ENCODE results near the gene CETN1.

CETN1 gene

GRCh38 chr18:595068-595467, 14.9 kb downstream of the CETN1 start:
- ATAC-seq (replicated peaks; ENCODE audit: extremely low read depth, poor library complexity, severe bottlenecking) (no peak), DNase-seq (ENCODE audit: low spot score in 2 of 2) (no peak)
- peaks cover 2% of the 10 kb centered on the region for H3K36me3 Mint-ChIP-seq (ENCODE audit: insufficient read depth)
- H3K9me3 Mint-ChIP-seq, result no peaks in the 10 kb centered on the region
- H3K27me3 Mint-ChIP-seq, result peaks cover 38% of the 10 kb centered on the region
- H3K27ac Mint-ChIP-seq (ENCODE audit: low read depth), result no peak overlapping the region
- H3K4me3 Mint-ChIP-seq, result no peak overlapping the region
- no peaks in the 10 kb centered on the region for H3K4me1 Mint-ChIP-seq

GRCh38 chr18:595571-595970, 15.4 kb downstream of the CETN1 start:
- Mint-ChIP-seq H3K9me3 (no peaks in the 10 kb centered on the region), H3K27me3 (peaks cover 43% of the 10 kb centered on the region), H3K27ac (ENCODE audit: low read depth) (no peak overlapping the region), H3K36me3 (ENCODE audit: insufficient read depth) (peaks cover 2% of the 10 kb centered on the region), H3K4me1 (no peaks in the 10 kb centered on the region), H3K4me3 (no peak overlapping the region)
- ATAC-seq (replicated peaks; ENCODE audit: extremely low read depth, poor library complexity, severe bottlenecking) (no peak), DNase-seq (ENCODE audit: low spot score in 2 of 2) (no peak)

GRCh38 chr18:596288-596881, 16.2 kb downstream of the CETN1 start:
- ATAC-seq (replicated peaks; ENCODE audit: extremely low read depth, poor library complexity, severe bottlenecking) (peak; percentile 65), DNase-seq (ENCODE audit: low spot score in 2 of 2) (peak; percentile 11 to 25)
- Mint-ChIP-seq H3K36me3 (ENCODE audit: insufficient read depth) (peaks cover 2% of the 10 kb centered on the region), H3K9me3 (no peaks in the 10 kb centered on the region), H3K27ac (ENCODE audit: low read depth) (no peak overlapping the region), H3K4me3 (no peak overlapping the region), H3K27me3 (peaks cover 51% of the 10 kb centered on the region), H3K4me1 (no peaks in the 10 kb centered on the region)

GRCh38 chr18:598124-598589, 18.0 kb downstream of the CETN1 start:
- H3K4me3 Mint-ChIP-seq, result no peak overlapping the region
- no peak for DNase-seq (ENCODE audit: low spot score in 2 of 2)
- no peak overlapping the region for H3K27ac Mint-ChIP-seq (ENCODE audit: low read depth)
- H3K9me3 Mint-ChIP-seq, result no peaks in the 10 kb centered on the region
- ATAC-seq (replicated peaks; ENCODE audit: extremely low read depth, poor library complexity, severe bottlenecking), result no peak
- peaks cover 35% of the 10 kb centered on the region for H3K27me3 Mint-ChIP-seq
- peaks cover 2% of the 10 kb centered on the region for H3K36me3 Mint-ChIP-seq (ENCODE audit: insufficient read depth)
- H3K4me1 Mint-ChIP-seq, result no peaks in the 10 kb centered on the region

- Mint-ChIP-seq H3K27ac (ENCODE audit: low read depth) (no peak overlapping the region), H3K36me3 (ENCODE audit: insufficient read depth) (peaks cover 2% of the 10 kb centered on the region), H3K27me3 (peaks cover 28% of the 10 kb centered on the region), H3K9me3 (no peaks in the 10 kb centered on the region), H3K4me1 (no peaks in the 10 kb centered on the region), H3K4me3 (no peak overlapping the region)
- ATAC-seq (replicated peaks; ENCODE audit: extremely low read depth, poor library complexity, severe bottlenecking) (no peak), DNase-seq (ENCODE audit: low spot score in 2 of 2) (no peak)
Observed at GRCh38 chr18:600107-600506, 19.9 kb downstream of the CETN1 start.

- Mint-ChIP-seq H3K9me3 (no peaks in the 10 kb centered on the region), H3K4me1 (no peaks in the 10 kb centered on the region), H3K36me3 (ENCODE audit: insufficient read depth) (no peaks in the 10 kb centered on the region), H3K4me3 (no peak overlapping the region), H3K27ac (ENCODE audit: low read depth) (no peak overlapping the region), H3K27me3 (peaks cover 28% of the 10 kb centered on the region)
- DNase-seq (ENCODE audit: low spot score in 2 of 2) (no peak), ATAC-seq (replicated peaks; ENCODE audit: extremely low read depth, poor library complexity, severe bottlenecking) (no peak)
Observed at GRCh38 chr18:604771-605170, 24.6 kb downstream of the CETN1 start.

GRCh38 chr18:607930-608329, 27.8 kb downstream of the CETN1 start:
- no peak overlapping the region for H3K27ac Mint-ChIP-seq (ENCODE audit: low read depth)
- H3K4me1 Mint-ChIP-seq, result no peaks in the 10 kb centered on the region
- no peaks in the 10 kb centered on the region for H3K9me3 Mint-ChIP-seq
- DNase-seq (ENCODE audit: low spot score in 2 of 2), result no peak
- H3K27me3 Mint-ChIP-seq, result peaks cover 41% of the 10 kb centered on the region
- H3K36me3 Mint-ChIP-seq (ENCODE audit: insufficient read depth), result peaks cover 2% of the 10 kb centered on the region
- no peak overlapping the region for H3K4me3 Mint-ChIP-seq
- no peak for ATAC-seq (replicated peaks; ENCODE audit: extremely low read depth, poor library complexity, severe bottlenecking)

GRCh38 chr18:610214-610928, 30.2 kb downstream of the CETN1 start:
- no peak for DNase-seq (ENCODE audit: low spot score in 2 of 2)
- Mint-ChIP-seq H3K36me3 (ENCODE audit: insufficient read depth) (peaks cover 2% of the 10 kb centered on the region), H3K4me3 (no peak overlapping the region), H3K27ac (ENCODE audit: low read depth) (no peak overlapping the region), H3K9me3 (no peaks in the 10 kb centered on the region), H3K27me3 (peaks cover 41% of the 10 kb centered on the region), H3K4me1 (no peaks in the 10 kb centered on the region)
- no peak for ATAC-seq (replicated peaks; ENCODE audit: extremely low read depth, poor library complexity, severe bottlenecking)

- Mint-ChIP-seq H3K27me3 (peaks cover 39% of the 10 kb centered on the region), H3K27ac (ENCODE audit: low read depth) (no peak overlapping the region), H3K4me1 (no peaks in the 10 kb centered on the region), H3K36me3 (ENCODE audit: insufficient read depth) (peaks cover 2% of the 10 kb centered on the region), H3K9me3 (no peaks in the 10 kb centered on the region), H3K4me3 (no peak overlapping the region)
- no peak for ATAC-seq (replicated peaks; ENCODE audit: extremely low read depth, poor library complexity, severe bottlenecking)
- DNase-seq (ENCODE audit: low spot score in 2 of 2), result no peak
Observed at GRCh38 chr18:612156-612555, 32.0 kb downstream of the CETN1 start.

GRCh38 chr18:614193-614592, 34.0 kb downstream of the CETN1 start:
- no peak overlapping the region for H3K4me3 Mint-ChIP-seq
- ATAC-seq (replicated peaks; ENCODE audit: extremely low read depth, poor library complexity, severe bottlenecking) (no peak), DNase-seq (ENCODE audit: low spot score in 2 of 2) (no peak)
- H3K4me1 Mint-ChIP-seq, result no peaks in the 10 kb centered on the region
- no peaks in the 10 kb centered on the region for H3K9me3 Mint-ChIP-seq
- no peak overlapping the region for H3K27ac Mint-ChIP-seq (ENCODE audit: low read depth)
- H3K27me3 Mint-ChIP-seq, result peaks cover 48% of the 10 kb centered on the region
- peaks cover 2% of the 10 kb centered on the region for H3K36me3 Mint-ChIP-seq (ENCODE audit: insufficient read depth)

GRCh38 chr18:615092-615521, 34.9 kb downstream of the CETN1 start:
- H3K4me3 Mint-ChIP-seq, result no peak overlapping the region
- DNase-seq (ENCODE audit: low spot score in 2 of 2), result no peak

GRCh38 chr18:615773-616172, 35.6 kb downstream of the CETN1 start:
- Mint-ChIP-seq H3K4me3 (no peak overlapping the region), H3K27ac (ENCODE audit: low read depth) (no peak overlapping the region), H3K27me3 (peaks cover 47% of the 10 kb centered on the region), H3K36me3 (ENCODE audit: insufficient read depth) (peaks cover 2% of the 10 kb centered on the region), H3K4me1 (no peaks in the 10 kb centered on the region), H3K9me3 (no peaks in the 10 kb centered on the region)
- DNase-seq (ENCODE audit: low spot score in 2 of 2), result no peak
- no peak for ATAC-seq (replicated peaks; ENCODE audit: extremely low read depth, poor library complexity, severe bottlenecking)

More at GRCh38 chr18:615092-615521, 34.9 kb downstream of the CETN1 start:
- H3K27me3 Mint-ChIP-seq, result peaks cover 54% of the 10 kb centered on the region
- no peaks in the 10 kb centered on the region for H3K4me1 Mint-ChIP-seq
- no peak overlapping the region for H3K27ac Mint-ChIP-seq (ENCODE audit: low read depth)
- peaks cover 2% of the 10 kb centered on the region for H3K36me3 Mint-ChIP-seq (ENCODE audit: insufficient read depth)
- no peak for ATAC-seq (replicated peaks; ENCODE audit: extremely low read depth, poor library complexity, severe bottlenecking)
- no peaks in the 10 kb centered on the region for H3K9me3 Mint-ChIP-seq

- no peak for ATAC-seq (replicated peaks; ENCODE audit: extremely low read depth, poor library complexity, severe bottlenecking)
Observed at GRCh38 chr18:616380-616995, 36.3 kb downstream of the CETN1 start.

More at GRCh38 chr18:616380-616995, 36.3 kb downstream of the CETN1 start:
- Mint-ChIP-seq H3K4me1 (no peaks in the 10 kb centered on the region), H3K4me3 (no peak overlapping the region), H3K36me3 (ENCODE audit: insufficient read depth) (no peaks in the 10 kb centered on the region), H3K27me3 (peaks cover 40% of the 10 kb centered on the region), H3K27ac (ENCODE audit: low read depth) (no peak overlapping the region), H3K9me3 (no peaks in the 10 kb centered on the region)
- no peak for DNase-seq (ENCODE audit: low spot score in 2 of 2)
